CMK (cell line): Measurements from ENCODE around the gene ZNF416.
A peak's percentile ranks its signal among the peaks of the same experiment; 100 is the strongest.

Source experiments
- DNase-seq: peaks from one replicate; pipeline ENCODE4 v3.0.0-alpha.2; 2010; ENCODE audit warnings: low read depth

Gene ZNF416

GRCh38 chr19:57578487-57579205 lies at the start of gene ZNF416:
Gene ZNF416, minus strand, starts transcription at chr19:57578911. Its CDS starts 207 bp downstream, at chr19:57578704.
- peak; percentile 100 for DNase-seq

DNA sequence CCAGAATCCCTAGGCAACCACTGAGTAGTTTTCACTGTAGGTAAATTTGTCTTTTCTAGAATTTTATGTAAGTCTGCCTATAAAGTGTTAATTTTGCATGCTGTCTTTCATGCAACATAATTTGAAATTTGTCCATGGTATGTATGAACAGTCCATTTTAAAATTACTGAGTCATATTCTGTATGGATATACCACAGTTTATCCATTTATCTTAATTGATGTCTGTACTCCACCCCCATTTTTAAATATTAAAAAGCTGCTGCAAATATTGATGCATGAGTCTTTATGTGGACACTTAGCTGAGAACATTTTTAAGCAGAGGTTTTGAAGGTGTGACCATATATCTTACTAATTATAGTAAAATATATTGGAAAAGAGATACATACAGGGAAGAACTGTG lies 44.4 kb upstream of the ZNF416 start:
- no peak for DNase-seq

DNA sequence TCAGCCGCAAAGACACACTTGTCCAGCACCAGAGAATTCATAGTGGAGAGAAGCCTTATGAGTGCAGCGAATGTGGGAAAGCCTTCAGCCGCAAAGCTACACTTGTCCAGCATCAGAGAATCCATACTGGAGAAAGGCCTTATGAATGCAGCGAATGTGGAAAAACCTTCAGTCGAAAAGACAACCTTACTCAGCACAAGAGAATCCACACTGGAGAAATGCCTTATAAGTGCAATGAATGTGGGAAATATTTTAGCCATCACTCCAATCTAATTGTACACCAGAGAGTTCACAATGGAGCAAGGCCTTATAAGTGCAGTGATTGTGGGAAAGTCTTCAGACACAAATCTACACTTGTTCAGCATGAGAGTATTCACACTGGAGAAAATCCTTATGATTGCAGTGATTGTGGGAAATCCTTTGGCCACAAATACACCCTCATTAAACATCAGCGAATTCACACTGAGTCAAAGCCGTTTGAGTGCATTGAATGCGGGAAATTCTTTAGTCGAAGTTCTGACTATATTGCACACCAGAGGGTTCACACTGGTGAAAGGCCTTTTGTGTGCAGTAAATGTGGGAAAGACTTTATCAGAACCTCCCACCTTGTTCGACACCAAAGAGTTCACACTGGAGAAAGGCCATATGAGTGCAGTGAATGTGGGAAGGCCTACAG lies 42.1 kb upstream of the ZNF416 start:
- no peak for DNase-seq

DNA sequence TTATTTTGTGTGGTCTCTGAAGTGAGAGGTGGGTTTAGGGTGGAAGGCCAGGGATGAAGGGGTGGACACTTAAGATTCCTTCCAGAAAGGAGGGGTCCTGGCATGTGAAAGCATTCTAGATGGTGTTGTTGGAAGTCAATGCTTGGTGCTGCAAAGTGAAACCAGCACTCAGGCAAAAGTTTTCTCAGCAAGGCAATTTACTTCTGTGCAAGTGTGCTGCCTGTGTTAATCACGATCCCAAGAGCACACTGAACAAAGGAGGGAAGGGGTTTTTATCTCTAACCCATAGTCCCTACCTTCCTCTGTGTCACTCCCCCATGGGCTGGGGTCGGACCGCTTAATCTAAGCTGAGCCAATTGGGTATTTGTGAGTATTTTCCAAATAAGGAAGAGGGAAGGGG lies 36.6 kb upstream of the ZNF416 start:
- DNase-seq: no peak

DNA sequence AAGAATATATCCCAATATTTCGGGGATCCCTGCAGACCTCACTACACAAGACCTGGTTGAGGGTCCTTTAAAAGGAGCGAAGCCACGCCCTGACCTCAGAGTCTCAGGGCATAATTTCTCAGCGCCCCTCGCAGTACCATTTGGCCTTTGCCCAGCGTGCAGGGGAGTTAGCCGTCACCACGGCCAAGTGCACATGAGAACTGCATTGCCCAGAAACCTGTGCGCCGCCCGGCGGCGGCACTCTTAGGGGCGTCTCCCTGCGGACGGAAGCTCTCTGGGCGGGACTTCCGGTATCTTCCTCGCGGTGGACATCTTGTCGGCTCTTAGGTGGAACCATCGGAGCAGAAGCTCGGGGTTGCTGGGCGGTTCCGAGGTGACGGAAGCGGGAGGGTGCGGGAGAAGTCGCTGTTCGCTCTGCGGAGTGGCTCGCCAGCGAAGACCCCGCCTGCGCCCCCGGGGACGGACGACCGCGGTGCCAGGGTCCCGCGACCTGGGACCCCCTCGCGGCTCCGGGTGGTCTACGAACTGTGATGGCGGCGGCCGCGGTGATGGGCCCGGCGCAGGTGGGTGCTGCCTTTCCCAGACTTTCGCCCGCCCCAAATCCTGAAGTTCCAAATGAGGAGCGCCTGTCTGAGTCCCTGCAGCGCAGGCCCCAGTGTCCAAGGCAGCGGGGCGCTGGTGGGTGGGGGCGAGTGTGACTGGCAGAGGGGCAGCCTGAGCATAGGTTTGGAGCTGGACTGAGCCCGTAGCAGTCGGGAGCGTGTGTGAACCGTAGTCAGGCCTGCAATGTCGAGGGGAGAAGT lies 35.4 kb upstream of the ZNF416 start, which contains the start of gene ZNF134:
Gene ZNF134, plus strand, starts transcription at position 302 of the 803 bp plus-strand sequence. CDS start 5,227 bp downstream, outside the sequence.
- peak; percentile 92 for DNase-seq

DNA sequence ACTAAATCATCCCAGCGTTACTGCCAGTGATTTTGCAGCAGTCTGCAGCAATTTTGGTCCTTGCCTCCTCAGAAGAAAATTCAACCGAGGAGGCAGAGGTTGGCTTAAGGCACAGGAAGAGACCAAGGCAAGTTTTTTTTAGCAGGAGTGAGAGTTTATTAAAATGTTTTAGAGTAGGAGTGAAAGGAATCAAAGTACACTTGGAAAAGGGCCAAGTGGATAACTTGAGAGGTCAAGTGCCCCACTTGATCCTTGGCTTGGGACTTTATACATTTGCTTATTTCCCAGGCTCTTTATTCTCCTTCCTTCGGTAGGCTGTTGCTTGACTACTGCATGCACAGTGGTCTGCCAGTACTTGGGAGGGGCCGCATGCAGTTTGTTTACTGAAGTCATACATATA lies 32.4 kb upstream of the ZNF416 start:
- no peak for DNase-seq

- DNase-seq: no peak
Measured at GRCh38 chr19:57606931-57607330, 28.2 kb upstream of the ZNF416 start.

- DNase-seq: peak; percentile 93
Measured at GRCh38 chr19:57599761-57600383, 21.2 kb upstream of the ZNF416 start, which contains the start of gene ZNF530. Gene ZNF530, plus strand, starts transcription at chr19:57599885. Its CDS starts 4,461 bp downstream, at chr19:57604346.

DNA sequence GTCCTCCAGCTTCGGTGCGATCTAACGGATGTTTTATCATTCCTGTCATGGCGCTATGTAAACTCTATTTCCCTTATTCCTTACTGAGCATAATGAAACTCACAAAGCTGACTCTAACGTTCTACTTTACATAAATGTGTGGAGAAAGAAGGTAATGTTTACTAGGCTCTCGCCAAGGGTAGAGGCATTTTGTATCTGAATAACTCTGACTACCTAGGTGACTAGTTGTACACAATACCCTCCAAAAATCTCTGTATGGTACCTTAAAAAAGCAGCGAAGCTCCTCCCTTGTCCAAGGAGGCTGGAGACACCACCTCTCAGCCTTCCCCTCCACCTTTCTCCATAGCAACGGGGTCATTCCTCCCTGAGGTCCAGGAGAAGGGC lies 20.7 kb upstream of the ZNF416 start:
- no peak for DNase-seq

DNA sequence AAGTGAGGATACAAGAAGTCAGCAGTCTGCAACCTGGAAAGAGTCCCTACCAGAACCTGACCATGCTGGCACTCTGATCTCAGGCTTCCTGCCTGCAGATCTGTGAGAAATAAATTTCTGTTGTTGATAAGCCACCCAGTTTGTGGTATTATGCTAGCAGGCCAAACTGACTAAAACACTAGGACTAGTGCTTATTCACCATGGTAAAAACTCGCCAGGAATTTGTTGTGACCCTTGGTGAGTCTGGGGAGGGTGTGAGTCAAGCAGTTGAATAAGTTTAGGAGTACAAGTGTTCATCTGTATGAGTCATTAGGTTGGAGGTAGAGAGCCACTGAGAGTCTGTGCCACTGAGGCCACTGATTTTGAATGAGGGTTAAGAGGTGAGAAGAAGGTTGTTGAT lies 8.8 kb upstream of the ZNF416 start:
- DNase-seq: no peak

- DNase-seq: peak; percentile 90
Measured at GRCh38 chr19:57583521-57584416, 5.1 kb upstream of the ZNF416 start, which contains the start of gene ZIK1. Gene ZIK1, plus strand, starts transcription at chr19:57584145. Its CDS starts 212 bp downstream, at chr19:57584357.

DNA sequence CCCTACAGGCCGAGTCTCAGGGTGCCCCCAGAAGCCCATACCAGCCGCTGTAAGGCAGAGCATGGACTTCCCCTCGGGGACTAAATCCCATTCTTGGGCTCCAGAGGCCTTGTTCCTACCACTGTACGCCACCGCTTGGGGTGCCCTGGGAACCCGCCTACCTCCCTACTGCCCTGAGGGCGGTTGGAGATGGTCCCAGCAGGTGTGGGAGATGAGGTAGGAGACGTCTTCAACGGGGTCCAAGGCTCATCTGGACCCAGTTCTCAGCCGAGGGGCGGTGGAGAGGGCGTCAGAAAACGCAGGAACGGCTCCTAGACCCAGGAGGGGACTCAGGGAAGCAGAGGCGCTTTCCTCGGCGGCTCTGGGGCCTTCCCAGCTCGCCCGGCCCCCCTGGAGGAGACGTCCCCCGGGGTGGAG lies 4.4 kb upstream of the ZNF416 start:
- no peak for DNase-seq

DNA sequence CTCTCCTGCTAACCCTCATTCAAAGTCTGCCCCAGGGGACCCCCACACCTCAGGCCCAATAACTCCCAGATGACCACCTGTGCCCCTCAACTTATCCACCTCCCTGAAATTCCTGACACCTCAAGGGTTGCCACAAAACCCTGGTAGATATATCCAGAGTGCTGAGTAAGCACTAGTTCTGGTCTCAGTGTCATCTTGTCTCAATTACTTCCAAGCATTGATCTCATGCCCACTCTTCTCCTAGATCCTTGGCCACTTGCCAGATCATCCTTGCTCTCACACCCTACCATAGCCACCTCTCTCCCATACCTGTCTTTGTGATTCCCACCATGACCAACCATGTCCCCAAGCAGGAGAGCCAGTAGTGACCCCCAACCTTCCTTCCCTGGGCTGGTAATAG lies 2.0 kb downstream of the ZNF416 start:
- no peak for DNase-seq

DNA sequence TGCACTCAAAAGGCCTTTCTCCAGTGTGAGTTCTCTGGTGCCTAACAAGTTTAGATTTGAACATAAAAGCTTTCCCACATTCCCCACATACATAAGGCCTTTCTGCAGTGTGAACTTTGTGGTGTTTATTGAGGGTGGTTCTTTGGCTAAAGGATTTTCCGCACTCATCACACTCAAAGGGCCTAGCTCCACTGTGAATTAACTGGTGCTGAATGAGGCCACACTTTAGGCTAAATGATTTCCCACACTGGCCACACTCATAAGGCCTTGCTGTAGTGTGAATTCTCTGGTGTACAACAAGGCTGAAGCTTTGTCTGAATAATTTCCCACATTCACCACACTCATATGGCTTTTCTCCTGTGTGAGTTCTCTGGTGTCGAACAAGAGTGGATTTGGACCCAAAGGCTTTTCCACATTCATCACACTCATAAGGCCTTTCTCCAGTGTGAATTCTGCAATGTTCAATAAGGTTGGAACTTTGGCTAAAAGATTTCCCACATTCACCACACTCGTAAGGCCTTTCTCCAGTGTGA lies 6.2 kb downstream of the ZNF416 start:
- no peak for DNase-seq

DNA sequence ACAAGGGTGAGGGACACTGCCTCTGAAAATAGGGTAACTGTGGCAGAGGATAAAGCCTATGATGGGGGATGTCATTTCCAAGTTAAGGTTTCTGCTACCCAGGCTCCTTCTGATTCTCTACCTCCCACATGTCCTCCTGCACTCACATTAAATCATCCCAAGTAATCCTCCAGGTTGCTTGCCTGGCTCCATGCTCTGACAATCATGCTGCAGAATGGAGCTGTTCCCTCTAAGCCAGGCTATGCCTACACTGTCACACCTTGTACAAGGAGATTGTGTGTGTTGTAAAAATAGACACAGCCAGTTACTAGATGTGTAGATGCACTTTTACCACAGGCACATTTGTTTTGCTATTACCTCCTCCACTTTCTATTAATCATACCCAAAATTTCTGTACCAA lies 8.0 kb downstream of the ZNF416 start:
- DNase-seq: no peak

GRCh38 chr19:57566396-57567265 lies 12.1 kb downstream of the ZNF416 start:
- peak; percentile 20 for DNase-seq

DNA sequence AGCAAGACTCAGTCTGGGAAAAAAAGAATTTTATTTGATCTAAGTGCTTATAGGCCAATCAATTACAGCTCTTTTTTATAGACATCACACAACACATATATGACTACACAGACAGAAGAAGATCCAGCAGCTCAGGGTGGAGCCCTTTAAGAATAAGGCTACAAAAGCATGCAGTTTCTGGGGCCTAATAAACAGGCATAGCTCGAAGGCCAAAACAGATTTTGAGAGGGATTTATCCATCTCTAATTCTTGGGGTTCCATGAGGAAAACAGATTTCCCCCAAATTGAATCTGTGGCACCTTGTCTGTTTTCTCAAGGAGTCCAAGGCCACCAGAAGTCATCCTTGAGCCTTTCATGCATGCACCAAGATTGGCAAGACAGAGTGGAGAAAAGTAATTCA lies 15.2 kb downstream of the ZNF416 start:
- no peak for DNase-seq

DNA sequence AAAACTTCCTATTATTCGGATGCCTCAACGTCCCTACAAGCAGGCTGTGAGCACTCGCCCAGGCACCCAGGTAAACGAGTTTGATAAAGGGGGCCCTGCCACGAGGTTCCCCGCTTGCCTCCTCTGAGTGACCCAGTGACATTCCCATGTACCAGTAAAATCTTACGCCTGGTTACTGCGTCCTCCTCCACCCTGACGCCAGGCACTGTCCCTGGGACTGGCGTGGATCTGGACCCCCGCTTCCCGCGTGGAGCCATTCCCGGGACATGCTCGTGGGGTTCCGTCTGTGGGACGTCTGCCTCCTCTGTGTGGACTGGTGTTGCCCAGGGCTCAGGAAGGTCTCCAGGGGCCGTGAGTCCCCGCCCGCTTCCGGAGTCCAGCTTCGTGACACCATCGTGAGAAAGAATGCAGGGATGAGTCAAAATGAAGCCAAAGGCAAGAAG lies 18.6 kb downstream of the ZNF416 start:
- DNase-seq: no peak

- DNase-seq: peak; percentile 80
Measured at GRCh38 chr19:57559404-57560025, 19.2 kb downstream of the ZNF416 start, which contains the start of gene ZNF550. Gene ZNF550, minus strand, starts transcription at chr19:57559863. Its CDS starts 181 bp downstream, at chr19:57559682.
